Activated B cell treated with CpG ODN at 0.5 μM for 24 hours (primary cell): ENCODE measurements around the gene SLC19A1. TPM values are rescaled to one million over a fixed set of nuclear protein-coding genes. Genes with fewer than 3 reads are reported as not detected.

ENCODE experiments used
- ATAC-seq: fragments of 200-7000 bp; cut with Tn5 transposase; one replicate; pipeline ENCODE4 v1.10.0; 2021; ENCODE audit warnings: low read depth, mild to moderate bottlenecking, moderate library complexity
- CTCF ChIA-PET: fragments of 350-600 bp; sonication (Branson Sonifier 250); formaldehyde crosslinking; loops from one replicate; lab custom pipeline; 2021; ENCODE audit warnings: antibody characterized with exemption; lab: Charles Lee
- POLR2A ChIA-PET: fragments of 350-600 bp; sonication (Branson Sonifier 250); formaldehyde crosslinking; loops from one replicate; lab custom pipeline; 2021; ENCODE audit warnings: antibody characterized with exemption; lab: Charles Lee
- DNase-seq: peaks from one replicate; pipeline ENCODE4 v3.0.0; 2022
- H3K27ac Mint-ChIP-seq: one replicate; pipeline ENCODE4 v1.8.0; 2020; ENCODE audit warnings: mixed read lengths
- H3K27me3 Mint-ChIP-seq: one replicate; pipeline ENCODE4 v1.8.0; 2021; ENCODE audit warnings: mixed read lengths
- H3K36me3 Mint-ChIP-seq: one replicate; pipeline ENCODE4 v1.8.0; 2021; ENCODE audit warnings: low read depth, mixed read lengths
- H3K4me1 Mint-ChIP-seq: one replicate; pipeline ENCODE4 v1.8.0; 2021; ENCODE audit warnings: mixed read lengths
- H3K4me3 Mint-ChIP-seq: one replicate; pipeline ENCODE4 v1.8.0; 2020; ENCODE audit warnings: mild to moderate bottlenecking, mixed read lengths
- H3K9me3 Mint-ChIP-seq: one replicate; pipeline ENCODE4 v1.8.0; 2020; ENCODE audit warnings: mixed read lengths
- intact Hi-C: fragments of 100-400 bp; cut with micrococcal nuclease; formaldehyde crosslinking; loops from one replicate; pipeline ENCODE4 v1.15.1; 2024
- total RNA-seq: library from RNA; stranded (reverse); gene quantifications from 2 replicates; pipeline ENCODE4 v1.2.3, GENCODE V29; 2022
- TF ChIP-seq, protein P1 (sequence below): fragments of 200-600 bp; IDR thresholded peaks from one replicate; pipeline ENCODE4 v1.8.0; 2022; ENCODE audit warnings: antibody characterized with exemption, mild to moderate bottlenecking

The SLC19A1 gene
- total RNA-seq, 1 donor from 2014 or later: 10.7 TPM

DNA sequence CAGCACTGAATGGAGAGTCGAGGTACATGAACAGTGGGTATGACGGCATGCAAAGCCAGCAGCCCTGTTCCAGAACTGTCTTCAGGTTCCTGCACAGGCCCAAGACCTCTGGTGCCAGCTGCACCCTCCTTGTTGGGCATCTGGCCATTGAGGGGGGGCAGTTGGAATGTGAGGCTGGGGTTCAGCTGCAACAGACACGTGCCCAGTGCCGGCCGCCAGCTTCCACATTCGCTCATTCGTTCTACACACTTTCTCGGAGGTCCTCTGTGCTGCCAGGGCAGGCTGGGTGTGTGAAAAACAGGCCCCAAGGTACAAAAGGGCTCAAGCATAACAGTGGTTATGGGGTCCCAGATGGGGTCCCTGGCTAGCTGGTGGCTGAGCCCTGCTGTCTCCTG lies 37.9 kb upstream of the SLC19A1 start:
- Mint-ChIP-seq H3K4me1 (no peaks in the 10 kb centered on the region), H3K36me3 (no peaks in the 10 kb centered on the region), H3K27me3 (peaks cover 16% of the 10 kb centered on the region), H3K27ac (no peak overlapping the region), H3K9me3 (peaks cover 9% of the 10 kb centered on the region), H3K4me3 (no peak overlapping the region)
- intact Hi-C loops: no loop called here
- ATAC-seq (no peak), DNase-seq (no peak)
- TF ChIP-seq, protein P1, sequence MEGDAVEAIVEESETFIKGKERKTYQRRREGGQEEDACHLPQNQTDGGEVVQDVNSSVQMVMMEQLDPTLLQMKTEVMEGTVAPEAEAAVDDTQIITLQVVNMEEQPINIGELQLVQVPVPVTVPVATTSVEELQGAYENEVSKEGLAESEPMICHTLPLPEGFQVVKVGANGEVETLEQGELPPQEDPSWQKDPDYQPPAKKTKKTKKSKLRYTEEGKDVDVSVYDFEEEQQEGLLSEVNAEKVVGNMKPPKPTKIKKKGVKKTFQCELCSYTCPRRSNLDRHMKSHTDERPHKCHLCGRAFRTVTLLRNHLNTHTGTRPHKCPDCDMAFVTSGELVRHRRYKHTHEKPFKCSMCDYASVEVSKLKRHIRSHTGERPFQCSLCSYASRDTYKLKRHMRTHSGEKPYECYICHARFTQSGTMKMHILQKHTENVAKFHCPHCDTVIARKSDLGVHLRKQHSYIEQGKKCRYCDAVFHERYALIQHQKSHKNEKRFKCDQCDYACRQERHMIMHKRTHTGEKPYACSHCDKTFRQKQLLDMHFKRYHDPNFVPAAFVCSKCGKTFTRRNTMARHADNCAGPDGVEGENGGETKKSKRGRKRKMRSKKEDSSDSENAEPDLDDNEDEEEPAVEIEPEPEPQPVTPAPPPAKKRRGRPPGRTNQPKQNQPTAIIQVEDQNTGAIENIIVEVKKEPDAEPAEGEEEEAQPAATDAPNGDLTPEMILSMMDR: no peak
- CTCF ChIA-PET: no interaction called here
- POLR2A ChIA-PET: no interaction called here

DNA sequence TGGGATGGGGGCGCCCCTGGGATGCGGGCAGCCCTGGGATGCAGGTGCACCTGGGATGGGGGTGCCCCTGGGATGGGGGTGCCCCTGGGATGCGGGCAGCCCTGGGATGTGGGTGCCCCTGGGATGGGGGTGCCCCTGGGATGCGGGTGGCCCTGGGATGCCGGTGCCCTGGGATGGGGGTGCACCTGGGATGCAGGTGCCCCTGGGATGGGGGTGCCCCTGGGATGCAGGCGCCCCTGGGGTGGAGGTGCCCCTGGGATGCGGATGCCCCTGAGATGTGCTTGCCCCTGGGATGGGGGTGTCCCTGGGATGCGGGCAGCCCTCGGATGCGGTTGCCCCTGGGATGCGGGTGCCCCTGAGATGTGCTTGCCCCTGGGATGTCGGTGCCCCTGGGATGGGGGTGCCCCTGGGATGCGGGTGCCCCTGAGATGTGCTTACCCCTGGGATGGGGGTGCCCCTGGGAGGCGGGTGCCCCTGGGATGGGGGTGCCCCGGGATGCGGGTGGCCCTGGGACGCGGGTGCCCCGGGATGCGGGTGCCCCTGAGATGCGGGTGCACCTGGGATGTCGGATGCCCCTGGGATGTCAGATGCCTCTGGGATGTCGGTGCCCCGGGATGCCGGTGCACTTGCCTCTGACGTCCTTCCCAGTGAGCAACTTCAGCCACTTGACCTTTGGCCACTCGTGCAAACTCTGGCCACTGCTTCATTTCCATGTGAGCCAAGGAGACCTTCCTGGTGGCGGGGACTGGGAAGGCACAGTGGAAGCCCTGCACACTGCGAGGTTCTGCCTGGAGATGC lies 37.3 kb upstream of the SLC19A1 start:
- DNase-seq: no peak
- ChIA-PET CTCF (no interaction called here), POLR2A (no interaction called here)
- intact Hi-C loops: no loop called here
- no peak for ATAC-seq
- Mint-ChIP-seq H3K27ac (no peak overlapping the region), H3K9me3 (peaks cover 9% of the 10 kb centered on the region), H3K27me3 (peaks cover 14% of the 10 kb centered on the region), H3K36me3 (no peaks in the 10 kb centered on the region), H3K4me3 (no peak overlapping the region), H3K4me1 (no peaks in the 10 kb centered on the region)
- TF ChIP-seq, protein P1: no peak

DNA sequence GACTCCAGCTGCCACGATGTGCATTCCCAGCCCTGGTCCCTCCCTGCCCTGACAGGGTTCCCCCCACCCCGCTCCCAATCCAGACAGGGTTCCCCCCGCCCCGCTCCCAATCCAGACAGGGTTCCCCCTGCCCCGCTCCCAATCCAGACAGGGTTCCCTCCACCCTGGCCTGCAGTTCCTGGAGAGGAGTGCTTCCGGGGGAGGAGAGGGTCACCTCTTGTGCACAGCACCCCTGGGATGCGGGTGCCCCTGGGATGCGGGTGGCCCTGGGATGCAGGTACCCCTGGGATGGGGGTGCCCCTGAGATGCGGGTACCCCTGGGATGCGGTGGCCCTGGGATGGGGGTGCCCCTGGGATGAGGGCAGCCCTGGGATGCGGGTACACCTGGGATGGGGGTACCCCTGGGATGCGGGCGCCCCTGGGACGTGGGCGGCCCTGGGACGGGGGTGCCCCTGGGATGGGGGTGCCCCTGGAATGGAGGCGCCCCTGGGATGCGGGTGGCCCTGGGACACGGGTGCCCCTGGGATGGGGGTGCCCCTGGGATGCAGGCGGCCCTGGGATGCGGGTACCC lies 36.7 kb upstream of the SLC19A1 start:
- Mint-ChIP-seq H3K27ac (no peak overlapping the region), H3K27me3 (peaks cover 9% of the 10 kb centered on the region), H3K9me3 (peaks cover 9% of the 10 kb centered on the region), H3K4me1 (no peaks in the 10 kb centered on the region), H3K4me3 (no peak overlapping the region), H3K36me3 (no peaks in the 10 kb centered on the region)
- POLR2A ChIA-PET: no interaction called here
- intact Hi-C loops: no loop called here
- TF ChIP-seq, protein P1: no peak
- no peak for ATAC-seq
- CTCF ChIA-PET: no interaction called here
- DNase-seq: no peak

DNA sequence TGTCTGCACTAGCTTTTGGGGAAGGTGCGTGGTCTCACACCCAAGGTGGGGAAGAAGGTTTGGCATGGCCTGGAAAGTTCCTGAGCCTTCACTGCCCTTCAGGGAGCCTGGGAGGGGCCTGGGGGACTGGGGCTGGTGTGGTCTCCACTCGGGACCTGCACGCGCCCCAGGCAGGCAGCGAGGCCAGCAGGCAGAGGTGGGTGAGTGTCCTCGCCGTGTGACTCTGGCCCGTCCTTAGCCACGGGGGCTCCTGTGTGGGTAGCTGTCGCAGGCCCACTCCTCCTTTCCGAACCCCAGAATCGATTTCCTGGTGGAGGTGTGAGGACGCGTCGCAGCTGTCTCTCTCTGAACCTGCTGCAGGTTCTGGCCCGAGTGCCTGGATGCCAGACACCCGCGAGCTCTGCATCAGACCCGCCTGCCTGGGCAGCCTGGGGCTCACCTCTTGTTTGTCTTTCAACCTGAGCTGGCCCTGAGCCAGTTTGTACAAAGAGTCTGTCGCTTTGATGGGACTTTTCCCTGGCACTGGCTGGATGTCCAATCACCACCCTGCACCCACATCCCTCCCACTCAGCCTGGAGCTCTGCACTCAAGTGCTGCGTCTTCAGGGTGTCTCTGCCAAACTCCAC lies 36.0 kb upstream of the SLC19A1 start:
- CTCF ChIA-PET: no interaction called here
- POLR2A ChIA-PET: no interaction called here
- DNase-seq (no peak), ATAC-seq (no peak)
- no peak overlapping the region for H3K27ac Mint-ChIP-seq
- H3K9me3 Mint-ChIP-seq: peaks cover 6% of the 10 kb centered on the region
- peaks cover 9% of the 10 kb centered on the region for H3K27me3 Mint-ChIP-seq
- intact Hi-C loops: no loop called here
- no peaks in the 10 kb centered on the region for H3K36me3 Mint-ChIP-seq
- TF ChIP-seq, protein P1: no peak
- no peaks in the 10 kb centered on the region for H3K4me1 Mint-ChIP-seq
- H3K4me3 Mint-ChIP-seq: no peak overlapping the region

DNA sequence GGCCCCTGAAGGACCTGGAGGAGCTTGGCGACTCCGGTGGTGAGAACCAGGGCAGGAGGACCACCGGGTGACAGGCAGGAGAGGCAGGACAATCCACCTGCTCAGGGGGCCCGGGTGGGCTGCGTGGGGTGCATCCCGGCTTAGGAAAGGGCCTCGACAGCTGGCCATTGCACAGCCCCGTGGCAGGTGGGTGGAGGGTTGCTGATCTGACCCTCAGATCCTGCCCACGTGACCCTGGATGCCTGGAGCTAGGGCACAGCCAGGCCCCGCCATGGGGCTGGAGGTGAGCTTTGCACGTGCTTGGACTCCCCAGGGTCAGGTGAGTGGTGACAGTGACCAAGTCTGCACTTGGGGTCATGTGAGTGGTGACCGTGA lies 35.5 kb upstream of the SLC19A1 start:
- peaks cover 9% of the 10 kb centered on the region for H3K27me3 Mint-ChIP-seq
- H3K9me3 Mint-ChIP-seq: peaks cover under 1% of the 10 kb centered on the region
- H3K4me3 Mint-ChIP-seq: no peak overlapping the region
- no peak for DNase-seq
- no peaks in the 10 kb centered on the region for H3K4me1 Mint-ChIP-seq
- no peak for ATAC-seq
- POLR2A ChIA-PET: no interaction called here
- H3K36me3 Mint-ChIP-seq: no peaks in the 10 kb centered on the region
- TF ChIP-seq, protein P1: no peak
- CTCF ChIA-PET: no interaction called here
- intact Hi-C loops: no loop called here
- H3K27ac Mint-ChIP-seq: no peak overlapping the region
